Neural progenitor cell (in vitro differentiated cells): ENCODE measurements around the gene GYG1. TPM values are rescaled to one million over a fixed set of nuclear protein-coding genes. Genes with fewer than 3 reads are reported as not detected.
"Not testable (repeated sequence)": the region's sequence is repeated elsewhere in the genome, so short reads cannot be mapped to it uniquely, and the experiment has no call there.

ENCODE experiments used
- DNase-seq: peaks from one replicate; pipeline ENCODE4 v3.0.0-alpha.2; 2016; ENCODE audit warnings: low spot score
- H2AFZ ChIP-seq: fragments of 200-600 bp; sonication (generic); replicated peaks from 2 replicates; pipeline ENCODE4 v1.6.1; 2016; ENCODE audit warnings: antibody characterized with exemption
- H3F3A ChIP-seq: fragments of 200-600 bp; sonication (generic); 2 replicates; pipeline ENCODE4 v1.6.1; 2016; ENCODE audit warnings: antibody characterized with exemption, low read depth
- H3K27ac ChIP-seq: fragments of 200-600 bp; sonication (generic); 2 replicates; pipeline ENCODE4 v1.5.1; 2016; ENCODE audit warnings: mild to moderate bottlenecking
- H3K27me3 ChIP-seq: fragments of 200-600 bp; sonication (generic); 2 replicates; pipeline ENCODE4 v1.6.1; 2016; ENCODE audit warnings: mild to moderate bottlenecking, moderate library complexity
- H3K36me3 ChIP-seq: fragments of 200-600 bp; sonication (generic); 2 replicates; pipeline ENCODE4 v1.5.1; 2016
- H3K4me1 ChIP-seq: fragments of 200-600 bp; sonication (generic); 2 replicates; pipeline ENCODE4 v1.6.1; 2016; ENCODE audit warnings: mixed run types
- H3K4me2 ChIP-seq: fragments of 200-600 bp; sonication (generic); 2 replicates; pipeline ENCODE4 v1.6.1; 2016
- H3K4me3 ChIP-seq: fragments of 200-600 bp; sonication (generic); 2 replicates; pipeline ENCODE4 v1.5.1; 2016
- H3K79me2 ChIP-seq: fragments of 200-600 bp; sonication (generic); 2 replicates; pipeline ENCODE4 v1.6.1; 2016; ENCODE audit warnings: low read depth
- H3K9ac ChIP-seq: fragments of 200-600 bp; sonication (generic); 2 replicates; pipeline ENCODE4 v1.6.1; 2016
- H3K9me3 ChIP-seq: fragments of 200-600 bp; sonication (generic); 2 replicates; pipeline ENCODE4 v1.5.1; 2016; ENCODE audit warnings: low read depth
- H4K20me1 ChIP-seq: fragments of 200-600 bp; sonication (generic); 2 replicates; pipeline ENCODE4 v1.6.1; 2016; ENCODE audit warnings: low read depth
- H3K27ac Mint-ChIP-seq: 3 replicates; pipeline ENCODE4 v1.8.0; 2021; ENCODE audit warnings: mixed read lengths
- H3K27me3 Mint-ChIP-seq: 2 replicates; pipeline ENCODE4 v1.8.0; 2022; ENCODE audit warnings: low read depth, mild to moderate bottlenecking, inconsistent platforms, moderate library complexity, mixed read lengths; ENCODE audit not compliant: insufficient read depth
- H3K36me3 Mint-ChIP-seq: 3 replicates; pipeline ENCODE4 v1.8.0; 2021; ENCODE audit warnings: mixed read lengths
- H3K4me1 Mint-ChIP-seq: 3 replicates; pipeline ENCODE4 v1.8.0; 2021; ENCODE audit warnings: mixed read lengths
- H3K4me3 Mint-ChIP-seq: 3 replicates; pipeline ENCODE4 v1.8.0; 2021; ENCODE audit warnings: mild to moderate bottlenecking, moderate library complexity, mixed read lengths
- H3K9me3 Mint-ChIP-seq: 3 replicates; pipeline ENCODE4 v1.8.0; 2020; ENCODE audit warnings: mixed read lengths
- EZH2 ChIP-seq: fragments of 200-600 bp; sonication (generic); IDR thresholded peaks from 2 replicates; pipeline ENCODE4 v1.6.1; 2017; ENCODE audit warnings: antibody characterized with exemption, mild to moderate bottlenecking, moderate library complexity
- EZH2phosphoT487 ChIP-seq: fragments of 200-600 bp; sonication (generic); IDR thresholded peaks from 2 replicates; pipeline ENCODE4 v1.6.1; 2017; ENCODE audit warnings: antibody characterized with exemption
- total RNA-seq: library from RNA; depleted of rRNA; stranded (reverse); fragments of >200 nt; gene quantifications from 2 replicates; pipeline ENCODE4 v1.2.3, GENCODE V29; 2015; ENCODE audit warnings: low replicate concordance
- TF ChIP-seq, protein P1 (sequence below): fragments of 200-600 bp; sonication (generic); IDR thresholded peaks from 2 replicates; pipeline ENCODE4 v1.5.1; 2017; ENCODE audit warnings: antibody characterized with exemption, mild to moderate bottlenecking

Gene GYG1
- total RNA-seq, 1 donor from 2014 or later = 22.0 TPM

GRCh38 chr3:148974726-148975125 is 16.6 kb upstream of the GYG1 start:
- H3K4me3 ChIP-seq = no peak overlapping the region
- no peak overlapping the region for H3K27ac Mint-ChIP-seq
- H3K27ac ChIP-seq = no peak overlapping the region
- H3K4me1 Mint-ChIP-seq = peaks cover 28% of the 10 kb centered on the region
- no peak overlapping the region for H3K4me3 Mint-ChIP-seq
- H3K9me3 Mint-ChIP-seq = peaks cover 11% of the 10 kb centered on the region
- DNase-seq = no peak
- peaks cover 12% of the 10 kb centered on the region for H3K4me1 ChIP-seq
- no peak overlapping the region for H2AFZ ChIP-seq
- no peaks in the 10 kb centered on the region for H3K9me3 ChIP-seq
- H4K20me1 ChIP-seq = no peaks in the 10 kb centered on the region
- no peaks in the 10 kb centered on the region for H3K27me3 ChIP-seq
- TF ChIP-seq EZH2 = no peak
- no peak for TF ChIP-seq EZH2phosphoT487
- TF ChIP-seq, protein P1, sequence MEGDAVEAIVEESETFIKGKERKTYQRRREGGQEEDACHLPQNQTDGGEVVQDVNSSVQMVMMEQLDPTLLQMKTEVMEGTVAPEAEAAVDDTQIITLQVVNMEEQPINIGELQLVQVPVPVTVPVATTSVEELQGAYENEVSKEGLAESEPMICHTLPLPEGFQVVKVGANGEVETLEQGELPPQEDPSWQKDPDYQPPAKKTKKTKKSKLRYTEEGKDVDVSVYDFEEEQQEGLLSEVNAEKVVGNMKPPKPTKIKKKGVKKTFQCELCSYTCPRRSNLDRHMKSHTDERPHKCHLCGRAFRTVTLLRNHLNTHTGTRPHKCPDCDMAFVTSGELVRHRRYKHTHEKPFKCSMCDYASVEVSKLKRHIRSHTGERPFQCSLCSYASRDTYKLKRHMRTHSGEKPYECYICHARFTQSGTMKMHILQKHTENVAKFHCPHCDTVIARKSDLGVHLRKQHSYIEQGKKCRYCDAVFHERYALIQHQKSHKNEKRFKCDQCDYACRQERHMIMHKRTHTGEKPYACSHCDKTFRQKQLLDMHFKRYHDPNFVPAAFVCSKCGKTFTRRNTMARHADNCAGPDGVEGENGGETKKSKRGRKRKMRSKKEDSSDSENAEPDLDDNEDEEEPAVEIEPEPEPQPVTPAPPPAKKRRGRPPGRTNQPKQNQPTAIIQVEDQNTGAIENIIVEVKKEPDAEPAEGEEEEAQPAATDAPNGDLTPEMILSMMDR = no peak
- no peak overlapping the region for H3K9ac ChIP-seq
- H3F3A ChIP-seq = no peaks in the 10 kb centered on the region
- no peaks in the 10 kb centered on the region for H3K36me3 ChIP-seq
- H3K79me2 ChIP-seq = no peaks in the 10 kb centered on the region
- no peak overlapping the region for H3K4me2 ChIP-seq
- H3K36me3 Mint-ChIP-seq = no peaks in the 10 kb centered on the region
- no peaks in the 10 kb centered on the region for H3K27me3 Mint-ChIP-seq

DNA sequence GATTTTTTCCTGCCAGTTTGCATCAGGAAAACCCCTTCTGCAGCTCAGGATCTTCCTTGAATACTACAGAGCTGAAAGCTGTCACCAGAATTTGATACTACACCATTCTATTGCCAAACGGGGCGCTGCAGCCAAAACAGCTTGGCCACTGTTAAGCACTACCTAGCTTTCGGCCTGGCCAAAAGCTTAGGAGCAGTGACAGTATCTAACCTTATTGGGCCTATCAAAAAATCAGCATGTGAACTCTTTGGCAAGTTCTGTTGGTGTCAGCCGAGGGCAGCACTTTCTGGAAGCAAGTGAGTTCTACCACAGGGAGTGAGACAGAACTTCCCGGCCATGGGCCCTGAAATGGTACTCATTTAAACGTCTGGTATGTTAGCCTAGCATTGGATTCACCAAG is 16.1 kb upstream of the GYG1 start:
- Mint-ChIP-seq H3K9me3 (peaks cover 11% of the 10 kb centered on the region), H3K27me3 (no peaks in the 10 kb centered on the region), H3K4me1 (peaks cover 23% of the 10 kb centered on the region), H3K27ac (no peak overlapping the region), H3K4me3 (no peak overlapping the region), H3K36me3 (no peaks in the 10 kb centered on the region)
- no peak overlapping the region for H3K27ac ChIP-seq
- H3K9me3 ChIP-seq = no peaks in the 10 kb centered on the region
- H3K9ac ChIP-seq = no peak overlapping the region
- H3F3A ChIP-seq = no peaks in the 10 kb centered on the region
- TF ChIP-seq, protein P1 = no peak
- TF ChIP-seq EZH2phosphoT487 = no peak
- no peak for TF ChIP-seq EZH2
- no peaks in the 10 kb centered on the region for H4K20me1 ChIP-seq
- no peak overlapping the region for H2AFZ ChIP-seq
- peaks cover 11% of the 10 kb centered on the region for H3K4me1 ChIP-seq
- no peak overlapping the region for H3K4me2 ChIP-seq
- no peaks in the 10 kb centered on the region for H3K27me3 ChIP-seq
- no peak overlapping the region for H3K4me3 ChIP-seq
- H3K79me2 ChIP-seq = no peaks in the 10 kb centered on the region
- H3K36me3 ChIP-seq = no peaks in the 10 kb centered on the region
- DNase-seq = no peak

GRCh38 chr3:148975696-148976095 is 15.6 kb upstream of the GYG1 start:
- H3K4me2 ChIP-seq = no peak overlapping the region
- H2AFZ ChIP-seq = no peak overlapping the region
- H3K27me3 ChIP-seq = no peaks in the 10 kb centered on the region

DNA sequence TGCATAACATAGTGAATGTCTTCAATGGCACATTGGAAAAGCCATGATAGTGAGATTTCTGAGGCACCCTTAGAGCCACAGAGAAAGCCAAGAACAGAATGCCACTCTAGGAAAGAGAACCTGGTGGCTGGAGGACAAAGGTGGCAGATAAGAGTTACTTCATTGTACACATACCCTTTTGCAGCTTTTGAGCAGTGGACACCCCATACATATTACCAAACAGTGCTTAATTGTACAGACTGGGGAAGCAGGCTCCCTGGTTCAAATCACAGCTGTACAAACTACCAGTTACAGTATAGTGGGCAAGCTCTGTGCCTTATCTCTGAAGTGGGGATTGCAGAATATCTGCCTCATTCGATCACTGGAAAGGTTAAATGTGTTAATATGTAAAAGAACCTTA is 10.1 kb upstream of the GYG1 start:
- DNase-seq = no peak
- Mint-ChIP-seq H3K36me3 (peaks cover 2% of the 10 kb centered on the region), H3K9me3 (peaks cover 9% of the 10 kb centered on the region), H3K27me3 (peaks cover 4% of the 10 kb centered on the region), H3K4me1 (no peaks in the 10 kb centered on the region), H3K4me3 (no peak overlapping the region), H3K27ac (no peak overlapping the region)
- Histone ChIP-seq H3F3A (no peaks in the 10 kb centered on the region), H3K27me3 (no peaks in the 10 kb centered on the region), H3K4me1 (no peaks in the 10 kb centered on the region), H3K9ac (no peak overlapping the region), H3K4me3 (no peak overlapping the region), H3K27ac (no peak overlapping the region), H3K79me2 (no peaks in the 10 kb centered on the region), H3K36me3 (no peaks in the 10 kb centered on the region), H2AFZ (no peak overlapping the region), H3K9me3 (no peaks in the 10 kb centered on the region), H4K20me1 (no peaks in the 10 kb centered on the region), H3K4me2 (no peak overlapping the region)
- TF ChIP-seq EZH2 (no peak), EZH2phosphoT487 (no peak)
- TF ChIP-seq, protein P1 = no peak

More at GRCh38 chr3:148975696-148976095, 15.6 kb upstream of the GYG1 start:
- peaks cover 11% of the 10 kb centered on the region for H3K9me3 Mint-ChIP-seq
- peaks cover 18% of the 10 kb centered on the region for H3K4me1 Mint-ChIP-seq
- DNase-seq = no peak
- TF ChIP-seq EZH2 = no peak
- Histone ChIP-seq H3K9me3 (no peaks in the 10 kb centered on the region), H3K27ac (no peak overlapping the region), H3K79me2 (no peaks in the 10 kb centered on the region), H3K36me3 (no peaks in the 10 kb centered on the region), H3K4me3 (no peak overlapping the region), H3K4me1 (peaks cover 9% of the 10 kb centered on the region), H4K20me1 (no peaks in the 10 kb centered on the region), H3K9ac (no peak overlapping the region), H3F3A (no peaks in the 10 kb centered on the region)
- no peaks in the 10 kb centered on the region for H3K36me3 Mint-ChIP-seq
- no peak overlapping the region for H3K4me3 Mint-ChIP-seq
- no peaks in the 10 kb centered on the region for H3K27me3 Mint-ChIP-seq
- no peak overlapping the region for H3K27ac Mint-ChIP-seq

DNA sequence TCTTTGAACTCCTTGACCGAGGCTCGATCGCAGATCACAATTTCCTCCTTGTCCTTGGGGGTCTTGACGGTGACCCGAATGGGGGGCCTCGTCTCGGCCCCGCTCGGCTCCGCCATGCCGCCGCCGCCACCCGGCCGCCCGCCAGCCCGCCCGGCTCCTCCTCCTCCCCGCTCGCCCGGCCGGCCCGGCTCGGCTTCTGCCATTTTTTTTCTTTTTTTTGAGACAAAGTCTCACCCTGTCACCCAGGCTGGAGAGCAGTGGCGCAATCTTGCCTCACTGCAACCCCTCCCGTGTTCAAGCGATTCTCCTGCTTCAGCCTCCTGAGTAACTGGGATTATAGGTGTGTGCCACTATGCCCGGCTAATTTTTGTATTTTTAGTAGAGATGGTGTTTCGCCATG is 3.8 kb upstream of the GYG1 start:
- H3F3A ChIP-seq, H3K27ac Mint-ChIP-seq, H3K4me3 Mint-ChIP-seq, H3K4me2 ChIP-seq, H2AFZ ChIP-seq, H3K79me2 ChIP-seq, H3K36me3 Mint-ChIP-seq, H3K9me3 Mint-ChIP-seq, H3K9me3 ChIP-seq, H3K9ac ChIP-seq, H3K27ac ChIP-seq, H3K4me1 ChIP-seq, DNase-seq, H3K4me1 Mint-ChIP-seq, H4K20me1 ChIP-seq, H3K4me3 ChIP-seq, H3K36me3 ChIP-seq: not testable (repeated sequence)
- H3K27me3 Mint-ChIP-seq = peaks cover 13% of the 10 kb centered on the region
- H3K27me3 ChIP-seq = peaks cover 21% of the 10 kb centered on the region
